GM18526 (cell line): ENCODE data around the gene CCDC85A.

ENCODE experiments used
- POLR2A ChIP-seq: IDR thresholded peaks from 3 replicates; pipeline ENCODE4 v1.6.1; 2011; ENCODE audit not compliant: insufficient read length; ENCODE audit errors: extremely low read depth

Gene CCDC85A

GRCh38 chr2:56217106-56217505, 33.3 kb downstream of the CCDC85A start:
- TF ChIP-seq POLR2A, result no peak

GRCh38 chr2:56222481-56222880, 38.7 kb downstream of the CCDC85A start:
- no peak for TF ChIP-seq POLR2A

GRCh38 chr2:56224316-56224715, 40.5 kb downstream of the CCDC85A start:
- no peak for TF ChIP-seq POLR2A

- no peak for TF ChIP-seq POLR2A
Observed at GRCh38 chr2:56227811-56228210, 44.0 kb downstream of the CCDC85A start.

GRCh38 chr2:56229397-56230060, 45.7 kb downstream of the CCDC85A start:
- TF ChIP-seq POLR2A, result no peak

- no peak for TF ChIP-seq POLR2A
Observed at GRCh38 chr2:56230156-56230555, 46.4 kb downstream of the CCDC85A start.

- no peak for TF ChIP-seq POLR2A
Observed at GRCh38 chr2:56231361-56231760, 47.6 kb downstream of the CCDC85A start.

GRCh38 chr2:56232912-56233311, 49.1 kb downstream of the CCDC85A start:
- no peak for TF ChIP-seq POLR2A

- TF ChIP-seq POLR2A, result no peak
Observed at GRCh38 chr2:56234241-56234640, 50.5 kb downstream of the CCDC85A start.

- no peak for TF ChIP-seq POLR2A
Observed at GRCh38 chr2:56239030-56239429, 55.2 kb downstream of the CCDC85A start.

- TF ChIP-seq POLR2A, result no peak
Observed at GRCh38 chr2:56239437-56239836, 55.6 kb downstream of the CCDC85A start.

- no peak for TF ChIP-seq POLR2A
Observed at GRCh38 chr2:56240210-56240609, 56.4 kb downstream of the CCDC85A start.

GRCh38 chr2:56244506-56244905, 60.7 kb downstream of the CCDC85A start:
- TF ChIP-seq POLR2A, result no peak

- no peak for TF ChIP-seq POLR2A
Observed at GRCh38 chr2:56244911-56245530, 61.2 kb downstream of the CCDC85A start.

GRCh38 chr2:56248965-56249742, 65.4 kb downstream of the CCDC85A start:
- TF ChIP-seq POLR2A, result no peak

GRCh38 chr2:56250153-56250729, 66.5 kb downstream of the CCDC85A start:
- no peak for TF ChIP-seq POLR2A
